HepG2 (cell line): ENCODE results near the gene PKP4. TPM values are rescaled to one million over a fixed set of nuclear protein-coding genes. Genes with fewer than 3 reads are reported as not detected.

ENCODE experiments used
- ATAC-seq: fragments of 200-7000 bp; cut with Tn5 transposase; 3 replicates; pipeline ENCODE4 v1.9.1; 2020; ENCODE audit warnings: mild to moderate bottlenecking, moderate library complexity
- BruUV-seq: library from RNA; stranded (reverse); fragments of 400-500 nt; replicated peaks from 2 replicates; lab custom pipeline; 2021; lab: Mats Ljungman, UMichigan
- CTCF ChIA-PET: fragments of 300-600 bp; formaldehyde crosslinking; extraction: SDS; loops from one replicate; lab custom pipeline; 2021; ENCODE audit warnings: low total read pairs, inconsistent platforms, low intra/inter-chr PET ratio; lab: Yijun Ruan, JAX
- POLR2A ChIA-PET: fragments of 350-600 bp; sonication (Branson Sonifier 250); formaldehyde crosslinking; loops from one replicate; lab custom pipeline; 2020; ENCODE audit warnings: antibody characterized with exemption, inconsistent platforms; lab: Yijun Ruan, JAX
- DNase-seq: peaks from one replicate; pipeline ENCODE4 v3.0.0-alpha.2; 2015; ENCODE audit warnings: low spot score
- FAIRE-seq: peaks from 3 replicates; lab custom pipeline; 2011; peaks lifted over from hg19 to GRCh38; lab: Jason Lieb, UNC
- H2AFZ ChIP-seq: one replicate; pipeline ENCODE4 v1.6.1; 2011; ENCODE audit warnings: low read length, inconsistent platforms
- H3K27ac ChIP-seq: fragments of 300-600 bp; 3 replicates; pipeline ENCODE4 v1.8.0; 2011; ENCODE audit warnings: mixed run types, mild to moderate bottlenecking, mixed read lengths, low read length, inconsistent platforms; ENCODE audit not compliant: insufficient read depth; ENCODE audit errors: extremely low read length
- H3K27me3 ChIP-seq, 2 experiments: fragments of 200-600 bp in 1 of 2; 2 replicates in 1 of 2; 3 replicates in 1 of 2; pipeline versions ENCODE4 v1.6.0 to v1.8.0; 2011; ENCODE audit warnings: low read length in 2 of 2, mild to moderate bottlenecking in 2 of 2, moderate library complexity in 2 of 2, inconsistent platforms in 1 of 2; ENCODE audit not compliant: insufficient read depth in 2 of 2, control insufficient read depth in 1 of 2
- H3K36me3 ChIP-seq, 2 experiments: fragments of 200-600 bp in 1 of 2; replicated peaks in 1 of 2; 2 replicates in 1 of 2; 3 replicates in 1 of 2; pipeline versions ENCODE4 v1.5.1 to v1.8.0; 2011; ENCODE audit warnings: low read length in 2 of 2, inconsistent platforms in 1 of 2; ENCODE audit not compliant: insufficient read depth in 2 of 2, control insufficient read depth in 1 of 2
- H3K4me1 ChIP-seq: 2 replicates; pipeline ENCODE4 v1.5.1; 2012; ENCODE audit warnings: low read length, inconsistent platforms; ENCODE audit not compliant: insufficient read depth
- H3K4me2 ChIP-seq: 2 replicates; pipeline ENCODE4 v1.6.0; 2011; ENCODE audit warnings: low read depth, low read length, inconsistent platforms
- H3K4me3 ChIP-seq, 3 experiments: fragments of 200-600 bp in 1 of 3; sonication (generic), shearing (Covaris generic) in 1 of 3; replicated peaks in 1 of 3; 2 replicates each; pipeline ENCODE4 v1.5.1; 2011 to 2016; ENCODE audit warnings: low read length in 3 of 3, inconsistent platforms in 2 of 3, low read depth in 2 of 3, mild to moderate bottlenecking in 2 of 3, control low read depth in 1 of 3, mixed read lengths in 1 of 3; ENCODE audit not compliant: insufficient read depth in 1 of 3
- H3K79me2 ChIP-seq: one replicate; pipeline ENCODE4 v1.6.1; 2011; ENCODE audit warnings: low read length, inconsistent platforms; ENCODE audit not compliant: insufficient read depth
- H3K9ac ChIP-seq: 2 replicates; pipeline ENCODE4 v1.6.0; 2011; ENCODE audit warnings: mild to moderate bottlenecking, low read depth, low read length, inconsistent platforms; ENCODE audit not compliant: insufficient read depth
- H3K9me3 ChIP-seq: 2 replicates; pipeline ENCODE4 v1.5.1; 2012; ENCODE audit warnings: mild to moderate bottlenecking, low read length
- H4K20me1 ChIP-seq: 2 replicates; pipeline ENCODE4 v1.6.0; 2011; ENCODE audit warnings: inconsistent platforms, mild to moderate bottlenecking, low read length, moderate library complexity; ENCODE audit not compliant: insufficient read depth
- BORCS8-MEF2B ChIP-seq: sonication (generic); formaldehyde crosslinking; IDR thresholded peaks from 2 replicates; pipeline ENCODE4 v1.8.0; 2022; ENCODE audit warnings: mild to moderate bottlenecking, missing genetic modification reagents
- E2F1 ChIP-seq: sonication (generic); formaldehyde crosslinking; IDR thresholded peaks from 2 replicates; pipeline ENCODE4 v1.5.0; 2020; ENCODE audit warnings: missing genetic modification reagents
- SAFB2 ChIP-seq: sonication (generic); formaldehyde crosslinking; IDR thresholded peaks from 2 replicates; pipeline ENCODE4 v1.5.1; 2020; ENCODE audit warnings: missing genetic modification reagents, low read depth, mild to moderate bottlenecking, borderline replicate concordance
- SP1 ChIP-seq, 2 experiments: fragments of 450-650 bp in 1 of 2; sonication (generic) in 1 of 2; formaldehyde crosslinking in 1 of 2; IDR thresholded peaks; 2 replicates each; pipeline versions ENCODE4 v1.4.0 to v1.6.1; 2016 to 2020; ENCODE audit warnings: missing genetic modification reagents in 1 of 2
- ZNF484 ChIP-seq: sonication (generic); formaldehyde crosslinking; IDR thresholded peaks from 2 replicates; pipeline ENCODE4 v1.5.1; 2020; ENCODE audit warnings: mild to moderate bottlenecking, low read depth, missing genetic modification reagents, borderline replicate concordance
- WGBS: methylation state at CpG from one replicate; pipeline ENCODE4 v1.1.6; 2017; ENCODE audit warnings: low lambda C conversion rate; 5-methylcytosine and 5-hydroxymethylcytosine counted together
- in situ Hi-C: cut with HindIII; loops from 2 replicates; pipeline ENCODE4 v1.10.0; 2017; ENCODE audit warnings: low pct_unique_long_range_greater_than_20kb; ENCODE audit not compliant: extremely low pct_ligation_motif_present
- intact Hi-C: fragments of 100-400 bp; cut with micrococcal nuclease; formaldehyde crosslinking; loops from one replicate; pipeline ENCODE4 v1.10.0; 2022; ENCODE audit not compliant: unreplicated experiment
- polyA plus RNA-seq, 8 experiments: library from polyadenylated mRNA; depleted of rRNA in 3 of 8; stranded (reverse) in 7 of 8; unstranded in 1 of 8; fragments of >200 nt; fragmentation: Illumina TruSeq in 4 of 8; extraction: Trizol in 4 of 8; gene quantifications; 2 replicates each; pipeline versions ENCODE4 v1.2.1 to v1.2.3, GENCODE V29; 2011 to 2016; ENCODE audit warnings: low read depth in 4 of 8, missing spikeins in 1 of 8, mixed read lengths in 1 of 8; ENCODE audit not compliant: insufficient read depth in 1 of 8
- total RNA-seq, 5 experiments: library from RNA; depleted of rRNA; stranded (reverse); fragments of >200 nt; fragmentation: Illumina TruSeq; extraction: Trizol; gene quantifications; 2 replicates each; pipeline ENCODE4 v1.2.3, GENCODE V29; 2016; ENCODE audit warnings: low read depth in 1 of 5

Gene PKP4
- total and polyA plus RNA-seq, 2 of the 13 experiments (the other 11 are each of a cell fraction or from before 2014, with no cell fraction given) = 80.9 to 90.5 TPM

- Histone ChIP-seq H4K20me1 (no peaks in the 10 kb centered on the region), H3K27me3 (no peaks in the 10 kb centered on the region), H2AFZ (no peak overlapping the region), H3K4me3 (no peak overlapping the region), H3K4me2 (no peak overlapping the region), H3K4me1 (no peaks in the 10 kb centered on the region), H3K9me3 (no peaks in the 10 kb centered on the region), H3K9ac (no peak overlapping the region), H3K79me2 (no peaks in the 10 kb centered on the region), H3K36me3 (peaks cover 3 to 11% of the 10 kb centered on the region in 2 experiments; a peak in 4 of 5 replicates), H3K27ac (no peak overlapping the region)
- no peak for ATAC-seq
- DNase-seq = no peak
- TF ChIP-seq SAFB2 (CRISPR knock-in tag) (no peak), E2F1 (CRISPR knock-in tag) (no peak)
- 97% methylated on average over 4 of the region's 4 CpGs for WGBS
- in situ Hi-C loops (no loop called here), intact Hi-C loops (loop anchor here (10.0 kb wide), 1 partner anchor 585 kb away; no protein-coding TSS in a partner anchor)
- no peak for FAIRE-seq
- ChIA-PET CTCF (no interaction called here), POLR2A (no interaction called here)
- no TSS peak for BruUV-seq
Measured at GRCh38 chr2:158610059-158610458, 153.3 kb downstream of the PKP4 start.

- no peak for DNase-seq
- Histone ChIP-seq H3K27ac (no peak overlapping the region), H3K79me2 (no peaks in the 10 kb centered on the region), H3K36me3 (peaks cover 6 to 25% of the 10 kb centered on the region in 2 experiments), H3K27me3 (no peaks in the 10 kb centered on the region), H3K9ac (no peak overlapping the region), H3K4me2 (no peak overlapping the region), H3K4me3 (no peak overlapping the region), H3K9me3 (no peaks in the 10 kb centered on the region), H3K4me1 (peaks cover 22% of the 10 kb centered on the region), H4K20me1 (no peaks in the 10 kb centered on the region), H2AFZ (no peak overlapping the region)
- no peak for FAIRE-seq
- 100% methylated on average over 3 of the region's 3 CpGs for WGBS
- no TSS peak for BruUV-seq
- no peak for ATAC-seq
- in situ Hi-C loops (no loop called here), intact Hi-C loops (loop anchor here (5.0 to 10.0 kb wide), 4 partner anchors 79 to 592 kb away; partner anchors contain the start of genes CCDC148 and PKP4)
- ChIA-PET CTCF (no interaction called here), POLR2A (no interaction called here)
- TF ChIP-seq ZNF484 (CRISPR knock-in tag) (no peak), BORCS8-MEF2B (CRISPR knock-in tag) (no peak), SP1 (IDR thresholded peaks at IDR 0.05) (no peak), SP1 (CRISPR knock-in tag; IDR thresholded peaks at IDR 0.05) (no peak)
Measured at GRCh38 chr2:158616480-158617000, 159.8 kb downstream of the PKP4 start.
